Type B pancreatic cell (in vitro differentiated cells): ENCODE measurements around the gene SNRNP40. TPM values are rescaled to one million over a fixed set of nuclear protein-coding genes. Genes with fewer than 3 reads are reported as not detected.

Source experiments
- DNase-seq: peaks from one replicate; pipeline ENCODE4 v3.0.0; 2021; ENCODE audit warnings: mixed read lengths; ENCODE audit not compliant: unreplicated experiment; ENCODE audit errors: extremely low spot score
- H3K27ac Mint-ChIP-seq: 2 replicates; pipeline ENCODE4 v1.8.0; 2021; ENCODE audit warnings: mild to moderate bottlenecking, mixed read lengths
- H3K27me3 Mint-ChIP-seq: 2 replicates; pipeline ENCODE4 v1.8.0; 2021; ENCODE audit warnings: mixed read lengths
- H3K36me3 Mint-ChIP-seq: 2 replicates; pipeline ENCODE4 v1.8.0; 2021; ENCODE audit warnings: mixed read lengths
- H3K4me1 Mint-ChIP-seq: one replicate; pipeline ENCODE4 v1.8.0; 2021; ENCODE audit warnings: mixed read lengths; ENCODE audit not compliant: unreplicated experiment
- H3K4me3 Mint-ChIP-seq: 2 replicates; pipeline ENCODE4 v1.8.0; 2021; ENCODE audit warnings: mild to moderate bottlenecking, mixed read lengths
- H3K9me3 Mint-ChIP-seq: 2 replicates; pipeline ENCODE4 v1.8.0; 2021; ENCODE audit warnings: mixed read lengths
- CTCF ChIP-seq: fragments of 200-600 bp; sonication (generic); conservative IDR thresholded peaks from 2 replicates; pipeline ENCODE4 v1.5.0; 2021; ENCODE audit warnings: antibody characterized with exemption, mild to moderate bottlenecking
- total RNA-seq: library from RNA; stranded (reverse); gene quantifications from 2 replicates; pipeline ENCODE4 v1.2.1, GENCODE V29; 2021; ENCODE audit warnings: low replicate concordance

Gene SNRNP40
- total RNA-seq, 1 donor from 2014 or later = 79.9 TPM

GRCh38 chr1:31219489-31219888 is 77.1 kb downstream of the SNRNP40 start:
- Mint-ChIP-seq H3K27ac (no peak overlapping the region), H3K4me1 (peaks cover 26% of the 10 kb centered on the region), H3K27me3 (peaks cover 8% of the 10 kb centered on the region), H3K36me3 (no peaks in the 10 kb centered on the region), H3K9me3 (no peaks in the 10 kb centered on the region), H3K4me3 (no peak overlapping the region)
- DNase-seq = no peak
- TF ChIP-seq CTCF = no peak

- Mint-ChIP-seq H3K9me3 (no peaks in the 10 kb centered on the region), H3K27me3 (peaks cover 2% of the 10 kb centered on the region), H3K4me1 (peaks cover 21% of the 10 kb centered on the region), H3K4me3 (no peak overlapping the region), H3K27ac (no peak overlapping the region), H3K36me3 (no peaks in the 10 kb centered on the region)
- DNase-seq = no peak
- TF ChIP-seq CTCF = no peak
Observed at GRCh38 chr1:31218705-31219104, 77.9 kb downstream of the SNRNP40 start.

- peaks cover 19% of the 10 kb centered on the region for H3K4me1 Mint-ChIP-seq
- peak; percentile 84 for DNase-seq
- no peaks in the 10 kb centered on the region for H3K27me3 Mint-ChIP-seq
- H3K36me3 Mint-ChIP-seq = peaks cover 3% of the 10 kb centered on the region
- peak overlapping the region; percentile 62 for H3K27ac Mint-ChIP-seq
- no peak overlapping the region for H3K4me3 Mint-ChIP-seq
- H3K9me3 Mint-ChIP-seq = no peaks in the 10 kb centered on the region
- TF ChIP-seq CTCF = no peak
Observed at GRCh38 chr1:31216016-31216415, 80.6 kb downstream of the SNRNP40 start.

GRCh38 chr1:31215065-31215570 is 81.5 kb downstream of the SNRNP40 start:
- peaks cover 3% of the 10 kb centered on the region for H3K36me3 Mint-ChIP-seq
- H3K27ac Mint-ChIP-seq = no peak overlapping the region
- H3K4me3 Mint-ChIP-seq = no peak overlapping the region
- H3K9me3 Mint-ChIP-seq = no peaks in the 10 kb centered on the region
- peaks cover 15% of the 10 kb centered on the region for H3K4me1 Mint-ChIP-seq
- TF ChIP-seq CTCF = no peak
- no peaks in the 10 kb centered on the region for H3K27me3 Mint-ChIP-seq
- no peak for DNase-seq

- Mint-ChIP-seq H3K36me3 (peaks cover 3% of the 10 kb centered on the region), H3K4me1 (peaks cover 15% of the 10 kb centered on the region), H3K27me3 (no peaks in the 10 kb centered on the region), H3K4me3 (no peak overlapping the region), H3K27ac (no peak overlapping the region), H3K9me3 (no peaks in the 10 kb centered on the region)
- no peak for DNase-seq
- no peak for TF ChIP-seq CTCF
Observed at GRCh38 chr1:31214316-31215064, 82.1 kb downstream of the SNRNP40 start.

Other genes with a start within 250 kb of the SNRNP40 start
- 185 and 196 TPM in 2 replicates for gene PUM1, start 231.1 kb downstream of the SNRNP40 start, total RNA-seq
- 4.4 and 17.1 TPM in 2 replicates for gene NKAIN1, start 56.9 kb downstream of the SNRNP40 start, total RNA-seq
- 29.5 and 35.0 TPM in 2 replicates for gene ZCCHC17, start 244 bp upstream of the SNRNP40 start, total RNA-seq
- 16.4 and 18.8 TPM in 2 replicates for gene FABP3, start 76.3 kb upstream of the SNRNP40 start, total RNA-seq
- gene SERINC2, start 116.4 kb upstream of the SNRNP40 start, total RNA-seq = 77.7 and 118 TPM in 2 replicates